ENCODE data around the gene FSIP1.

FSIP1 gene

DNA sequence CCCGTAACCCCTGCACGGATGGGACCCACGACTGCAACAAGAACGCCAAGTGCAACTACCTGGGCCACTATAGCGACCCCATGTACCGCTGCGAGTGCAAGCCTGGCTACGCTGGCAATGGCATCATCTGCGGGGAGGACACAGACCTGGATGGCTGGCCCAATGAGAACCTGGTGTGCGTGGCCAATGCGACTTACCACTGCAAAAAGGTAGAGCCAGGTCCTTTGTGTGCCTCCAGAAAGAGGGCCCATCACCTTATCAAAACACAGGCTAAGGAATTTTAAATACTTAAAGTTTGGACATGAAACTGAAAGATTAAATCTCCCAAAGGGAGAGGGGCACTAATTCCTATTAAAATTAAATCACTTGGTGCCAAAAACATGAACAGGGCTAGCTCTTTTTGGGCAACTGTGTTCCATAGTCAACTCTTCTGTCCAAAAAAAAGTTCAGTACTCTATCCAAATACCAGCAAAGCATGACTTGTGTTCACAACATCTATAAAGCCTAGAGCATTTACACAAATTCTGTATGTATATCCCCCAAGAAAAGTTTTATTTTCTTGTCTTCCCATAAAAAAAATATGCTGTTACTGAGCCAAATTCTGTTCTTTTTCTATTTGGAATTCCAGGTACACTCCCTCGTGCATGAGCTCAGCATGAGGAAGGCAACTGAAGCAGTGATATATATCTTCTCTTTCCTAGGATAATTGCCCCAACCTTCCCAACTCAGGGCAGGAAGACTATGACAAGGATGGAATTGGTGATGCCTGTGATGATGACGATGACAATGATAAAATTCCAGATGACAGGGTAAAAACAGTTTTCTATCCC lies 192.6 kb downstream of the FSIP1 start:
- DNase-seq, result no peak

DNA sequence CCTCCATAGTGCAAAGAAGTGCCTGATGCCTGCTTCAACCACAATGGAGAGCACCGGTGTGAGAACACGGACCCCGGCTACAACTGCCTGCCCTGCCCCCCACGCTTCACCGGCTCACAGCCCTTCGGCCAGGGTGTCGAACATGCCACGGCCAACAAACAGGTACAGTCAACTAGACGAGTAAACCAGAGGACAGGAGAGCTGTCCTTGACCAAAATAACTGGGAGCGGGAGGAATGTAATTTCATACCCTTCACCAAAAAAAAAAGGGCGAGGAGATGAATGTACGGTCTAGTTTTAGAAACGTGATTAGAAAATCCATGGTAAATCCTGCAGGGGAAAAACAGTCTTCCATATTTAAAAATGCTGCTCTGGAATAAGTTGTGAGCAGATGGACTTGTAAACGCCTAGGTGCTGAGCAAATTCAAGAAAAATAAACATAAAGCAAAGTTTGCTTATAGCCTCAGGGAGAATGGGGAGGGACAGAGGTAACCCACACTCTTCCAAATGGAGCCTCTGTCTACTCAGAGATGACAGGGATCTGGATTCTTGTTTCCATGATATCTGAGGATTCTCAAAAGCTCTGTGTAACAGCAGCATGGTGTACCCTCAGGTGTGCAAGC lies 193.3 kb downstream of the FSIP1 start:
- DNase-seq, result no peak

GRCh38 chr15:39588531-39589192 lies 194.0 kb downstream of the FSIP1 start:
- no peak for DNase-seq

DNA sequence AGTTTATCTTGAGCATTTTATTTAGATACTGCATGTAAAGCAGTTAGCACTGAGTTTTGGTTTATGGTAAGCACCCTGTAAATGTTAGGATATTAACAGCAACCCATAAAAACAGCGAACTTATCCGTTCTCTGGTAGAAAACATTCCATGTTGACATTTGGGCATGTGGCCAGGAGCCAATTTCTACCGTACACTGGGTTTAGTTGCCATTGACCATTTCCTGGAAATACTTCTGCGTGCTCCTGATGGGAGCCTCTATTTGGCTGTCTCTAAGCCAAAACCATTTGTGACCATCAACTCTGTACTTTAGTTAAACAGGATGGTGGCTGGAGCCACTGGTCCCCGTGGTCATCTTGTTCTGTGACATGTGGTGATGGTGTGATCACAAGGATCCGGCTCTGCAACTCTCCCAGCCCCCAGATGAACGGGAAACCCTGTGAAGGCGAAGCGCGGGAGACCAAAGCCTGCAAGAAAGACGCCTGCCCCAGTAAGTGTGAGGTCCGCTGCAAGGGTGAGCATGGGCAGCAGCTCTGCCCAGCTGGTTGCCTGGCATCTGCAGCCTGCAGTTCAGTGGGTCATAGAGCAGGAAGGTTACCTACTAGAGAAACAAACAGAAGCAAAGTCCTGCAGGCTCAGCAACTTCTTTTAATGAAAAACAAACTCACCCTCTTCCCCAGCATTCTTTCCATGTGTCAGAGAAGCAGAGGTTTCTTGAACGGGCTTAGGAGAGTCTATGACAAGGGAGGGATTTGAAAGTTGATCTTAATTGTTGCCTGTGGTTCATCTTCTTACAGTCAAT lies 194.7 kb downstream of the FSIP1 start:
- no peak for DNase-seq

- DNase-seq, result no peak
These were observed 195.4 kb downstream of the FSIP1 start for GRCh38 chr15:39587096-39587721.

DNA sequence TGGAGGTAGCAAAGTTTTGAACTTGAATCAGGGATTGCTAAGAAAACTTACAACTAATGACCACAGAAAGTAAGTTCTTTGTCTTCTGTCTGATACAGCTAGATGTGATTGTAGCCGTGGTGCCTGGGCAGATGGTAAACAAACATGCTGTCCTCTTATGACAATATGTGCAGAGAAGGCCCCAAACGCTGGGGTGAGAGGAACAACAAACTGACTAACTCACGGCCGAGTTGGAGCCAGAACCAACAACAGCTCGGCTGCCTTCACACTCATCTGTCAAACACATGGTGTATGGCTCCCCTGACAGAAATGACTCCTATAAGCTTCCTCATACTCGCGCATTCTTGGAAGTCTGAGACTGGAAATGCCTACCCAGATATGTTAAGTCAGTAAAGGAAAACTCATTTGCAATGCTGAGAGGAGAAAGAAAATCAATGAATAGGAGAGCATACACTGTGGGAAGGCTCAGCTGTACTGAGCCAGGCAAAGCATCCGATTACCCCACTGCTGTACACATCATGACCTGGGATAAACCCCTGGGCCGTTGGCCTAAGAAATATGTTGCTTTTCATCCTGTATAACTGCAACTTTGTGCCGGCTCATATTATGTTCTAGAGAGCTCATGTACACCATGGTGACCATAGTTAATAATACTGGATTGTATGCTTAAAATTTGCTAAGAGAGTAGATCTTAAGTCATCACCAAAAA lies 196.1 kb downstream of the FSIP1 start:
- no peak for DNase-seq

GRCh38 chr15:39585871-39586301 lies 196.8 kb downstream of the FSIP1 start:
- DNase-seq, result no peak

GRCh38 chr15:39585389-39585841 lies 197.2 kb downstream of the FSIP1 start:
- DNase-seq, result no peak

GRCh38 chr15:39584662-39585388 lies 197.8 kb downstream of the FSIP1 start:
- no peak for DNase-seq

- no peak for DNase-seq
These were observed 198.4 kb downstream of the FSIP1 start for GRCh38 chr15:39584266-39584659.

- no peak for DNase-seq
These were observed 198.9 kb downstream of the FSIP1 start for GRCh38 chr15:39583596-39584265.

GRCh38 chr15:39582977-39583595 lies 199.6 kb downstream of the FSIP1 start:
- no peak for DNase-seq

- no peak for DNase-seq
These were observed 200.2 kb downstream of the FSIP1 start for GRCh38 chr15:39582286-39582976.

- no peak for DNase-seq
These were observed 200.8 kb downstream of the FSIP1 start for GRCh38 chr15:39581793-39582285.

DNA sequence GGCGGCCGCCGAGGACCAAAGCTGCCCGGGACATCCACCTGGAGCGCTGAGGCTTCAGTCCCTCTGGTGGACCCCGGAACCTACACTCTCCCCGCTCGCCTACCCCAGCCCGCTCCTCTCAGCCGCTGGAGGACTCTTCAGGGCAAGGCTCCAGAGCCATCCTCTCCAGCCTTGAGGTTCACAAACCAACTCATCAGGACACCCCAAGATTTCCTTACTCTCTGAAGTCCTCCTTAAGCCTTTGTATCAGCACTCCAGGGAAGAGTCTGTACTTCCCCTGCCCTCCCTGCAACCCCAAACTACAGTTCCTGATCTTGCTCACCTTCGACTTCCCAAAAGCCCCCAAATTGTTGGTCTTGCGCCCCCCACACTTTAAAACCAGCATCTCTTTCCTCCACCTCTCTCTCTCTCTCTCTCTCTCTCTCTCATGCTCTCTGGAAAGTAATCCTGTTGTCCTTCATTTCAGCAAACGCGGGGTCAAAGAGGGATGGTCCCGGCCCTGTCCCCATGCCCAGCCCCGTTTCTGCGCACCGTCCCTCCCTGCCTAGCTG lies 201.3 kb downstream of the FSIP1 start:
- no peak for DNase-seq

DNA sequence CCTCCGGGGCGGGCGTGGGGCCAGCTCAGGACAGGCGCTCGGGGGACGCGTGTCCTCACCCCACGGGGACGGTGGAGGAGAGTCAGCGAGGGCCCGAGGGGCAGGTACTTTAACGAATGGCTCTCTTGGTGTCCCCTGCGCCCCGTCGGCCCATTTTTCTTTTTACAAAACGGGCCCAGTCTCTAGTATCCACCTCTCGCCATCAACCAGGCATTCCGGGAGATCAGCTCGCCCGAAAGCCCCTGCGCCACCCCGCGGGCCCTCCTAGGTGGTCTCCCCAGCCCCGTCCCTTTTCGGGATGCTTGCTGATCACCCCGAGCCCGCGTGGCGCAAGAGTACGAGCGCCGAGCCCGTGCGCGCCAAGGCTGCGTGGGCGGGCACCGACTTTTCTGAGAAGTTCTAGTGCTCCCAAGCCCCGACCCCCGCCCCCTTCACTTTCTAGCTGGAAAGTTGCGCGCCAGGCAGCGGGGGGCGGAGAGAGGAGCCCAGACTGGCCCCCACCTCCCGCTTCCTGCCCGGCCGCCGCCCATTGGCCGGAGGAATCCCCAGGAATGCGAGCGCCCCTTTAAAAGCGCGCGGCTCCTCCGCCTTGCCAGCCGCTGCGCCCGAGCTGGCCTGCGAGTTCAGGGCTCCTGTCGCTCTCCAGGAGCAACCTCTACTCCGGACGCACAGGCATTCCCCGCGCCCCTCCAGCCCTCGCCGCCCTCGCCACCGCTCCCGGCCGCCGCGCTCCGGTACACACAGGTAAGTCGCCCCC lies 202.0 kb downstream of the FSIP1 start, which contains the start of gene THBS1:
THBS1 (plus strand) TSS at position 595 of the 757 bp plus-strand sequence. CDS start 779 bp downstream, outside the sequence.
- DNase-seq, result no peak

- DNase-seq, result no peak
These were observed 202.5 kb downstream of the FSIP1 start for GRCh38 chr15:39580117-39580484.
